HepG2 (cell line): Measurements from ENCODE around the gene THRB.

Experiments
- ETV6 ChIP-seq: sonication (generic); formaldehyde crosslinking; conservative IDR thresholded peaks from 2 replicates; pipeline ENCODE4 v1.4.0; 2020; ENCODE audit warnings: missing genetic modification reagents
- EZH2 ChIP-seq: conservative IDR thresholded peaks from 2 replicates; pipeline ENCODE4 v1.6.1; 2012; ENCODE audit warnings: mild to moderate bottlenecking, low read depth, low read length, moderate library complexity
- HDAC1 ChIP-seq: sonication (generic); formaldehyde crosslinking; IDR thresholded peaks from 2 replicates; pipeline ENCODE4 v1.5.1; 2020; ENCODE audit warnings: mild to moderate bottlenecking, missing genetic modification reagents
- SOX6 ChIP-seq, 2 experiments: fragments of 450-650 bp in 1 of 2; sonication (generic) in 1 of 2; formaldehyde crosslinking in 1 of 2; IDR thresholded peaks; 2 replicates each; pipeline versions ENCODE4 v1.4.0 to v1.6.1; 2017 to 2020; ENCODE audit warnings: antibody characterized with exemption in 1 of 2, mild to moderate bottlenecking in 1 of 2, missing genetic modification reagents in 1 of 2
- YY1 ChIP-seq: IDR thresholded peaks from 2 replicates; pipeline ENCODE4 v1.6.1; 2011; ENCODE audit warnings: low read length, low read depth, moderate library complexity, mild to moderate bottlenecking; ENCODE audit not compliant: insufficient read depth, insufficient replicate concordance
- ZNF766 ChIP-seq: sonication (generic); formaldehyde crosslinking; IDR thresholded peaks from 2 replicates; pipeline ENCODE4 v1.5.0; 2020; ENCODE audit warnings: missing genetic modification reagents, borderline replicate concordance
- TF ChIP-seq, protein P1 (sequence below): sonication (generic); formaldehyde crosslinking; IDR thresholded peaks from 2 replicates; pipeline ENCODE4 v1.5.1; 2020; ENCODE audit warnings: mild to moderate bottlenecking, missing genetic modification reagents
- TF ChIP-seq, protein P2 (sequence below): sonication (generic); formaldehyde crosslinking; IDR thresholded peaks from 2 replicates; pipeline ENCODE4 v1.5.0; 2020; ENCODE audit warnings: mild to moderate bottlenecking, missing genetic modification reagents

DNA sequence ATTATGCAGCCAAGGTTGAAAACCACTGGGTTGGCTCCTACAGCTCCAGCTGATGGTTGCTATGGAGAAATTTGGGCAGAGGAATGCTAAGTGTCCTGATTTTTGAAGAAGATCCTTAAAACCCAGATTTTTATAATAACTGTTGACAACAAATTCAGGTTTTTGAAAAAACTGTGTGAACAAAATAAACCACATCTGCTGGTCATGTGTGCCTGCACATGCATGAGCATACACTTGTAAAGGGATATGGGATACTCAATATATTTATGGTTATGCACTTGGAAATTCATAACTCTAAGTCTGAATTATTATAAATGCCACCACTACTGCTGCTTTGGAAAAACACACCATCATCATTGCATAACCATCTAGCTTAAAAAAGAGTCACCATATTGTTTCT, 133.7 kb downstream of the THRB start:
- TF ChIP-seq EZH2 (no peak), SOX6 (IDR thresholded peaks at IDR 0.05) (no peak), SOX6 (CRISPR knock-in tag; IDR thresholded peaks at IDR 0.05) (no peak), HDAC1 (CRISPR knock-in tag) (no peak), YY1 (no peak), ETV6 (CRISPR knock-in tag) (no peak), ZNF766 (CRISPR knock-in tag) (no peak)
- TF ChIP-seq, protein P1, sequence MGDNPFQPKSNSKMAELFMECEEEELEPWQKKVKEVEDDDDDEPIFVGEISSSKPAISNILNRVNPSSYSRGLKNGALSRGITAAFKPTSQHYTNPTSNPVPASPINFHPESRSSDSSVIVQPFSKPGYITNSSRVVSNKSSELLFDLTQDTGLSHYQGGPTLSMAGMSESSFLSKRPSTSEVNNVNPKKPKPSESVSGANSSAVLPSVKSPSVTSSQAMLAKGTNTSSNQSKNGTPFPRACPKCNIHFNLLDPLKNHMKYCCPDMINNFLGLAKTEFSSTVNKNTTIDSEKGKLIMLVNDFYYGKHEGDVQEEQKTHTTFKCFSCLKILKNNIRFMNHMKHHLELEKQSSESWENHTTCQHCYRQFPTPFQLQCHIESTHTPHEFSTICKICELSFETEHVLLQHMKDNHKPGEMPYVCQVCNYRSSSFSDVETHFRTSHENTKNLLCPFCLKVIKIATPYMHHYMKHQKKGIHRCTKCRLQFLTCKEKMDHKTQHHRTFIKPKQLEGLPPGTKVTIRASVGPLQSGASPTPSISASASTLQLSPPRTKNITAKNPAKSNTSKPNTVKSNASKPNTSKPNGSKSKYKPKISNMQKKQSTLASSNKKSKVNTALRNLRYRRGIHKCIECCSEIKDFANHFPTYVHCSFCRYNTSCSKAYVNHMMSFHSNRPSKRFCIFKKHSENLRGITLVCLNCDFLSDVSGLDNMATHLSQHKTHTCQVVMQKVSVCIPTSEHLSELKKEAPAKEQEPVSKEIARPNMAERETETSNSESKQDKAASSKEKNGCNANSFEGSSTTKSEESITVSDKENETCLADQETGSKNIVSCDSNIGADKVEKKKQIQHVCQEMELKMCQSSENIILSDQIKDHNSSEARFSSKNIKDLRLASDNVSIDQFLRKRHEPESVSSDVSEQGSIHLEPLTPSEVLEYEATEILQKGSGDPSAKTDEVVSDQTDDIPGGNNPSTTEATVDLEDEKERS (CRISPR knock-in tag): no peak
- TF ChIP-seq, protein P2, sequence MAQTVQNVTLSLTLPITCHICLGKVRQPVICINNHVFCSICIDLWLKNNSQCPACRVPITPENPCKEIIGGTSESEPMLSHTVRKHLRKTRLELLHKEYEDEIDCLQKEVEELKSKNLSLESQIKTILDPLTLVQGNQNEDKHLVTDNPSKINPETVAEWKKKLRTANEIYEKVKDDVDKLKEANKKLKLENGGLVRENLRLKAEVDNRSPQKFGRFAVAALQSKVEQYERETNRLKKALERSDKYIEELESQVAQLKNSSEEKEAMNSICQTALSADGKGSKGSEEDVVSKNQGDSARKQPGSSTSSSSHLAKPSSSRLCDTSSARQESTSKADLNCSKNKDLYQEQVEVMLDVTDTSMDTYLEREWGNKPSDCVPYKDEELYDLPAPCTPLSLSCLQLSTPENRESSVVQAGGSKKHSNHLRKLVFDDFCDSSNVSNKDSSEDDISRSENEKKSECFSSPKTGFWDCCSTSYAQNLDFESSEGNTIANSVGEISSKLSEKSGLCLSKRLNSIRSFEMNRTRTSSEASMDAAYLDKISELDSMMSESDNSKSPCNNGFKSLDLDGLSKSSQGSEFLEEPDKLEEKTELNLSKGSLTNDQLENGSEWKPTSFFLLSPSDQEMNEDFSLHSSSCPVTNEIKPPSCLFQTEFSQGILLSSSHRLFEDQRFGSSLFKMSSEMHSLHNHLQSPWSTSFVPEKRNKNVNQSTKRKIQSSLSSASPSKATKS: no peak
